Activated CD8-positive, alpha-beta memory T cell treated with anti-CD3 and anti-CD28 coated beads, Interleukin-2, amount 50 U/mL, for 1 hour (primary cell): ENCODE data around the gene WNT3A.

Experiments
- DNase-seq: peaks from one replicate; pipeline ENCODE4 v3.0.0-alpha.2; 2020; ENCODE audit errors: extremely low read depth

Gene WNT3A

GRCh38 chr1:227999056-227999930, 7.5 kb upstream of the WNT3A start:
- peak; percentile 17 for DNase-seq

DNA sequence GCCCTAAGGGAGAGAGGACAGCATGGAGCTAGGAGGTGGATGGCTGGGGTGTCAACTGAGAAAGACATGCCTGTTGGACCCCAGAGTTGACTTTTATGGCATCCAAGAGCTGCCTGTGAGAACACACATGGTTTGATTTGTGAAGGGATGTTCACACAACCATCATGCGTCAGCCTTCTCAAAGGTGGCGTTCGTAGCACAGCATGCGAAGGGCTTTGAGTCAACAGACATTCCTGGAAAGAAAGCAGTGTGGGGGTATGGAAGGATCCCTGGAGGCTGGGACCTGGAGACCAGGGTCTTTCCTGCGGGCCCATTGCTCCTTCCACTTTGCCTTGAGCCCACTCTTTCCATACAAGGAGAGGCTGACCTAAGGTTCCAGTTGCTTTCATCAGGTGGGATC, 6.4 kb upstream of the WNT3A start:
- no peak for DNase-seq

DNA sequence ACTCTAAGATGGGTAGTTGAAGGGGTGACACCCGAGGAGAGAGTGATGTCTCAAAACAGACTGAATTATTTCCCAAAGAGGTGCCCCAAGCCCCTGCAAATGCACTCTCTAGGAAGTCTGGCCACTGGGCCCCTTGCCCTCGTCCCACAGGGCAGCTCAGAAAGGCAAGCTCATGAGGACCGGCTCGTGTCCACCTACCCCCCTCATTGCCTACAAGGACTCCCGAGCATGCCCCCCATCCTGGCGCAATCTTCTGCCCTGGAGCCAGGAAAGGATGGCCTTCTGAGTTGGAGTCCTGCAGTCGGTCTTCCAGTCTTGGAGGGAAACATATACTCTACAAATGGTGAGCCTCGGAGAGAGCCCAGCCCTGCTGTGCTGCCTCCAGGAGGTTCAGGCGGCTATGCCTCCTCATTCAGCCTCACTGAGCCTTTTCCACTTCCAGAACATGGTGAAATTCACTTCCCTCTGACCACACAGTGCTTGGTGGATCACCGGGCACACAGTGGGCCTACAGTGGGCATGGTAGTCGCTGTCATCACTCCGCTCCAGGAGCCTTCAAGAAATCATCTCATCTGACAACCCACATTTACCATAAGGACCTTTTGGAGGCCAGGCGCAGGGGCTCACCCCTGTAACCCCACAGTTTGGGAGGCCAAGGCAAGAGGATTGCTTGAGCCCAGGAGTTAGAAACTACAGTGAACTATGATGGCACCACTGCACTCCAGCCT, 5.8 kb upstream of the WNT3A start:
- DNase-seq: no peak

DNA sequence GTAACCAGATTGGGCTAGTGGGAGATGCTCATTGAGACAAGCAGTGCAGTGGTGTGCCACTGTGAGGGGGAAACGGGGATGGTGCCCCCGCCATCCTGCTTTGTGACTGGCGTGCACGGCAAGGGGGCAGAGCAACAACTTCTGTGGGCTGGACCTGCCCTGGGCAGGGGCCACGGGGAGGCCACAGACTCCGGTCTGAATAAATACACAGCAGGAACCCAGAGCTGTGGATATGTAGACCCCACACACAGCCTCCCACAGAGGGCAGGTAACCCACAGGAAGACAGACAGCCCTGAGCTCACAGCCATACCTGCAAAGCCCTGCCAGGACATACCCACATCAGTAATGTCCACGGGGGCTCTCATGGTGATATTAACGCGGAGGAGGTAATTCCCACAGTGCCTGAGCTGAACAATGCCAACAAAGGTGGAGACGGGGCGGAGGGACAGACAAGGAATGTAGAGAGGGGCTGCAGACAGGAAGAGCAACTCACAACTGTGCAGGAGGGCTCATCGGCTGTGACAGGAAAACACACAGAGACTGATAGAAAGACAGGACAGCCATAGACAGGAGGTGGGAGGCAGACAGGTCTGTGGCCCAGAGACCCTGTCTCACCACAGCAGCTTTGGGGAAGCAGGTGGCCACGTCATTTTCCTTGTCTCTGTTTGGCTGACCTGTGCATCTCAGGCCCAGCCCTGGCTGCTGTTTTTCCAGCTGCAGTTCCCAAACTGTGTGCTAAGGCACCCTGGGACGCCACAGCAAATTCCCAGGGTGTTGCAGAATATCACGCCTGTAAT, 4.9 kb upstream of the WNT3A start:
- no peak for DNase-seq

DNA sequence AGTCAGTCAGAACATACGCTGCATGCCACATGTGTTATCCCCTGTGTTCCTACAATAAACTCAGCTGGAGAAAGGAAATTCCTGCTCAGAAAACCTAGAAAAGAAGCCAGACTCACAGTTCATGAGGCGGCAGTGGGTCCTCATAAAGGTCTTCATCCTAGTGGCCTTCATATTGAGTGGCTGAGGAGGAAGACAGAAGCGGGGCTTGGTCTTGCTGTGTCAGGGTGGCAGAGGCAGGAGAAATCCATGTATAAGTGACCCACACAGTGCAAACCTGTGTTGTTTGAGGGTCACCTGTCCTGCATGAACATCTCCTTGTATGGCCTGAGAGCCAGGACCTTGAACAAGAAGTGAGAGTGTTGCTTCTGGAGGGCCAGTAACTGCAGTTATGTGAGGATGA, 4.0 kb upstream of the WNT3A start:
- DNase-seq: no peak

- no peak for DNase-seq
These were observed 3.1 kb upstream of the WNT3A start for GRCh38 chr1:228003461-228004330.

- DNase-seq: no peak
These were observed 2.4 kb upstream of the WNT3A start for GRCh38 chr1:228004331-228004855.

DNA sequence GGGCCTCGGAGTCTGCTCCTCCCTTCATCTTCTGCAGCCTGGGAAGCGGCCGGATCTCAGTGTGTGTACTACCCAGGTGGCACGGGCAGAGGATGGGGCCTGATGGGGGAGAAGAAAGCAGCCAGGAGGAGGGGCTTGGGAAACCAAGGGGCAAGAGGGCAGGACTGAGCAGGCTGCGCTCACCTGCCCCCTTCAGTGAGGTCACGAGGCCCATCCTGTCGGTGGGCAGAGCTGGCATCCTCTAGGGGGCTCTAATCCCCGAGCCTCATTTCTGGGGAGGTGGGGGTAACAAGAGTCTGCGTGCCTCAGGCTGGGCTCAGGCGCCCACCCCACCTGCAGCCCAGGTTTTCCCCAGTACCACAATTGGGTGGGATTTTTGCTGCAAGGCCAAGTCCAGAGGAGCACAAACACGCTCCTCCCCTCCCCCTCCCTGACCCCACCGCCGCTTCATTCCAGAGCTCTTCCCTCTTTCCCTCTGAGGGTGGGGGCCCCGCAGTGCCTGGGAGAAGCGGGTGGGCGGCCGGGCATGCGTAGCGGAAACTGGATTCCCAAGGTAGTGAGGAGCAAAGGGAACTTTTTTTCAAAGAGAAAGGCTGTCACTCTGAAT, 1.8 kb upstream of the WNT3A start:
- DNase-seq: no peak

DNA sequence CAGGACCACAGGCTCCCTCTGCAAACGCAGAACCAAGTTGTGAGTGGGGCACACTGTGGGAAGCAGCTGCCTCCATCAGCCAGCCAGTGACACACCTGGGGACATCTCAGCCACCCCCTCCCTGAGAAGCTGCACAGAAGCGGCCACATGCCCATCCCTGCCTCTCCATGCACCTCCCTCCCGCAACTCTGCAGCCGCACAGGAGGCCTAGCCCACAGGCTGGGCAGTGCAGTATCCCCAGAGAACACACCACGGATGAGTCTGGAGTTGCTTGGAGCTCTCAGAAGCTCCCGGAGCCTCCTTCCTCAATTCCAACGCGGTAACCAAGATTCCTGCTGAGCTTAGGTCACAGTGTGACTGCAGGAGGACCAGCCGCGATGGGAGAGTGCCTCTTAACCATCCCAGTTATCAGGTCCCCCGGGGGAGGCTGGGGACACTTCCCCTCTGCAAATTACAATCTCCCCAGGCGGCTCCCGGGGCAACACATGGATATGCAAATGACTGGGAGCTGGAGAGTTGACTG, 1.2 kb upstream of the WNT3A start:
- DNase-seq: no peak

DNA sequence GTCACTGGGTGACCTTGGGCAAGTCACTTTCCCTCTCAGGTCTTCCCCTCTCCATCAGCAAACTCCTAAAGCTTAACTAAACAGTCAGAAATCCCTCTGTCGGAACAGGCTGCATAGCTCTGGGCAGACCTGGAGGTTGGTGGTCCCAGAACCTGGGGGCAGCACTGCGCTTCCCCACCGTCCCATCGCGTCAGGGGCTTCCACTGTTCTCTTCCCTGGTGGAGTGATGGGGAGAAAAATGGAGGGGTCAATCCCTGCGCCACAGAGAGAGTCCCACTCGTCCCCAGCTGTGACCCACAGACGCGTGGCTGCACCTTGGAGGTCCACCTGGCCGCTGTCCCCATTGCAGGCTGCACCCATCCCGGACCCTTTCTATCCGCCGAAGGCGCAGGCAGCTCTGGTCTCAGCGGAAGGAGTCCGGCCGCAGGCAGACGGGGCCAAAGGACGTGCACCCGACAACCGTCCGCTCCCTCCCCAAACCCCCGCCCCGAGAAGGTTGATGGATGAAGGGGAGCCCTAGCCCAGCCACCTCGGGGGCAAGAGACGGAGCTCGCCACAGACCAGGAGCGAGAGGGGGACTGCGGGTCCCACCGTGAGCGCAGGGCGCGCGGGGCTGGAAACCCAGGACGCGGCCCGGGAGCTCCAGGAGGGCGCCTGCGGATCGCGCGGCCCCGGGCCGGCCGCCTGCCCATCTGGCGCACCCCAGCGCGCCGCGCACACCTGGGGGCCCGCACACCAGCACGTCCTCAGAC, 588 bp upstream of the WNT3A start:
- DNase-seq: no peak

DNA sequence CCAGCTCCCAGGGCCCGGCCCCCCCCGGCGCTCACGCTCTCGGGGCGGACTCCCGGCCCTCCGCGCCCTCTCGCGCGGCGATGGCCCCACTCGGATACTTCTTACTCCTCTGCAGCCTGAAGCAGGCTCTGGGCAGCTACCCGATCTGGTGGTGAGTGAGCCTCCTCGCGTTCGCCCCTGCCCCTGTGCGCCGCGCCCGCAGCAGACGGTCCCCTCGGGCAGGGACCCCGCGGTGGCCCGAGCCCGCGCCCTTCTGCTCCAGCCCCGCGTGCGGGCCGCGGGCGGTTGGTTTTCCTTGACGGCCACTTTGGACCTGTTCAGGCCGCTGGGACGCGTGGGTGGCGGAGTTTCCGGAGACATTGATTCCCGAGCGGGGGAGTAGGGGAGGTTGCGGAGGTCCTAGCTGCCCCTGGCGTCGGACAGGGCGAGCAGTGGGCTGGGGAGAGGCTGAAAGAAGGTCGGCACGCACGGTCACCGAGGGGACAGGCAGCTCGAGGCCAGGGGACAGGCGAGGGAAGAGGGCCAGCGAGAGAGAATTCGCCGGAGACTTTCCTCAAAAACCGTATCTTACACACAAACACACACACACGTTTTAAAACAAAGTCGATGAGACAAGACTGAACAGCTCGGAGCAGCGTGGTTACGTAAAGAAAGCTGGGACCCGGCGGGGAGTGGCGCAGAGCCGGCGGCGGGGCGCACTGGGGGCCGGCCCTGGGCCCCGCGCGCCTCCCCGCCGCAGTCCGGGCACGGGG, 427 bp downstream of the WNT3A start:
- no peak for DNase-seq

DNA sequence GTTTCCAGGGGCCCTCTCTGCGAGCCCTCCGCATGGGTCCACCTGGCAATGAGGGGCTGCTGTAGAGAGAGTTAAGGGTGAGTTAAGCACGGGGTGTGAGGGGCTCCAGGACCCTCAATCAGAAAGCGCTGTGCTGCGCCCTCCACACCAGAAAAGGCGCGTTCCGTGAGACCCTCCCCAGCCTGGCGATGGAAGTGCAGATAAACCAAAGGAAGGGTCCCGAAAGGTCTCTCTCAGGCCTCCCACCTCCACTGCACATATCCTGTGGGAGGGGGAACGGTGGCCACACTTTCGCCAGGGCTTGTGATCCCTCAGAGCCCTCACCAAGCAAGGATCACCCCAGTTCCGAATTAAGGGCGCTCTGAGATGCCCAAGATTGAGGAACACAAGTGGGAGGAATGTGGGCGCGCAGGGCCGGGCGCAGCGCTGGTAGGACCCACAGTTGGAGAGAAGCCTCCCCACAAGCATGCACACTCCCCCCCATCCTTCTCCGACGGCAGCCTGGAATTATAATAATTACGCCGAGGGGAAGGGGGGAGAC, 1.1 kb downstream of the WNT3A start:
- no peak for DNase-seq

DNA sequence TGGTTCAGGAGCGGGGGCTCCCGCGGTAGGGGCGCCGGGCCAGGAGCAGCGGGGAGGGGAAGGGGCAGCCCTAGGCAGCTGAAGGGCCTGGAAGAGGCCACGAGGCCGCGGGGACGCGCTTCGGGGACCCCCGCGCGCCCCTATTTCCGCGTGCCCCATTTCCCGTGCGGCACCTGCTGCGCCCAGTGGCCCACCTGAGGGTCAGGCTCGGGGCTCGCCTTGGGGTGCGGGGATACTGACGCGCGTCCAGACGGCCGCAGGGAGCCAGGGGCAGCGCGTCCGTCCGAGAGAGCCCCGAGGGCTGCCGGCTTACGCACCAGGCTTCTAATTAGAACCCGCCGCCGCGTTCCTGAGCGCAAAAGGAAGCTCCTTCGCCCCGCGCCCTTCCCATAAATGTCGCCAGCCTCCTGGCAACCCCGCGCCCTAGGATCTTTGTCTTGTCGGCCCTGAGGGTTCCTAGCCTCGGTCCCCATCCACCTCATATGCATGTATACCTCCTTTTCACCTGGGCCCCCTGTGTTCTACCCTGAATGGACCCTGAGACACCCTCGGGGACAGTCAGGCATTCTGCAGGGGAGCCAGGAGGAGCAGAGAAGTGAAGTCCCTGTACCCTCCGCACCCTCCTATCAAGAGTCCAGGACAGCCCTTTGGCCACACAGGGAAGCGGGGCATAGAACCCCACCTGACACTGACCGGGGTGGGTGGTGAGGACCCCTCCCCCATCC, 1.8 kb downstream of the WNT3A start:
- DNase-seq: no peak

DNA sequence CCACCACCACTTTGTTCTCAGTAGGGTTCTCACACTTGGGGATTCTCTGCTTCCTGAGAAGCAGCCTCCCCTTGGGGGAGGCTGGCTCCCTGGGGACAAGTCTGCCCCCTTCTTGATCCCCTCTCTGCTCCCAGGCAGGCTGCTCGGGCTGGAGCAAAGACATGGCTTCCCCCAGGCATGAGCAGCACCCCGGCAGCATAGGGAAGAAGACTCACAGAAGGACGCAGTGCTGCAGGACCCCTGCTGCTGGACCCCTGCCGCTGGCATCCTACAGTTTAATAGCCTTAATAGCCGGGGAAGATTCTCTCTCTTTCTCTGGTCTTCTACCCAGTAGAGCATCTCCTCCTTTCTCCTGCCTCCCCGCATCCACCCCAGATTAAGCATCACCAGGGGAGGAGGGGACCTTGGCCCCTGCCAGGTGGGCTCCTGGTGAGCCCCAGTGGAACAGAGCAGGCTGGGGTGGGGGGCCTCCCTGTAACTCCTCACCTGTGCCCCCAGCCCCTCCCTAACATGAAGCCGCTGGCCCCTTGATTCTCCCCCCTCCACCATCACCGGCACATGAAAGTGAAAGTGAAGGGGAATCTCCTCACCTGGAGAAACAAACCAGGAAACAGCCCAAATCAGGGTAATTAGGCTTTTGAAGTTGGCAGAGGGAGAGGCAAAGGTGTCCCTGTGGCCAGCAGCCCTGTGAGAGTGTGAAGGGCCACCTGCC, 2.5 kb downstream of the WNT3A start:
- no peak for DNase-seq

GRCh38 chr1:228009828-228010775, 3.3 kb downstream of the WNT3A start:
- DNase-seq: no peak

DNA sequence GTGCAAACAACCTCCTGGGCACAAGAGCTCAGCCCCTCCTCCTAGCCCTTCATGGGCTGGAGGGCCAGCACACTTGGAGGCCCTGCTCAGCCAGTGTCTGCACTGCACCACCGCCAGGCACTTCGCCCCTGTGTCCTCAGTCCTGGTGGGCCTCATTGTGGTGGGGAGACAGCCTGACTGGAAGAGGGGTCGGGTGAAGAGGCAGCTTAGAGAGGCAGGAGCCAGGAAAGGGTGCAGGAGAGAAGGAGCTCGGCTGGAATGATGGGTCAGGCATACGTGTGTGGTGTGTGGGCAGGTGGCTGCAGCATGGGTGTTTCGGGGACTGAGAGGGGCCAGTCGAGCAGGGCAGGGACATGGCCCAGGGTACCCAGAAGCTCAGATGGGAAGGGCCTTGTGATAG, 4.1 kb downstream of the WNT3A start:
- DNase-seq: no peak
